ENCODE data around the gene MBD5. TPM values are rescaled to one million over a fixed set of nuclear protein-coding genes. Genes with fewer than 3 reads are reported as not detected.

The MBD5 gene
- total RNA-seq, 1 donor from 2014 or later, result 42.1 TPM

DNA sequence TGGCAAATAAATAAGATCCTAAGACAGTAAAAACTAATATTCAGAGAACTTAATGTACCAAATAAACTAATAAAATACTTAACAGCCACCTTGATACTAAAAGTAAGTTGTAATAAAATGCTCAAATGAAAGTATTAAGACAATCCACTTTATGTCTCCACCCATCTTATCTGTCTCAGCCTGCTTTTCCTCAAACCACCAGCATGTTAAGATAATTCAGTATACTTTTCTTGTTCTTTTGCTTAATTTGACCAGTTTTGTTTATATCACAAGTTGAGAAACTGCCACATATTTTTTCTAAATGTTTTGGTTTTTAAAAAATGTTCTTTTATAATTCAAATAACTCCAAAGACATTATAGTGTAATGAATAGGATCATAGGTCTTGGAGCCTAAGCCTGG lies 142.0 kb downstream of the MBD5 start:
- Histone ChIP-seq H3K36me3 (no peaks in the 10 kb centered on the region), H3K27ac (no peak overlapping the region), H3K4me3 (no peak overlapping the region), H3K4me1 (no peaks in the 10 kb centered on the region), H3K27me3 (no peaks in the 10 kb centered on the region), H3K9me3 (no peaks in the 10 kb centered on the region)
- ATAC-seq, result no peak
- DNase-seq, result no peak
- no peak for TF ChIP-seq CTCF (IDR thresholded peaks at IDR 0.05)
- intact Hi-C loops (cut with DNase I), result no loop called here

- no peak overlapping the region for H3K27ac ChIP-seq
- no peaks in the 10 kb centered on the region for H3K9me3 ChIP-seq
- intact Hi-C loops (cut with DNase I), result no loop called here
- TF ChIP-seq CTCF (IDR thresholded peaks at IDR 0.05), result no peak
- H3K4me1 ChIP-seq, result no peaks in the 10 kb centered on the region
- no peak overlapping the region for H3K4me3 ChIP-seq
- DNase-seq, result no peak
- ATAC-seq, result no peak
- H3K36me3 ChIP-seq, result no peaks in the 10 kb centered on the region
- H3K27me3 ChIP-seq, result no peaks in the 10 kb centered on the region
These were observed 145.1 kb downstream of the MBD5 start for GRCh38 chr2:148165975-148166374.

GRCh38 chr2:148167241-148167766 lies 146.4 kb downstream of the MBD5 start:
- Histone ChIP-seq H3K27ac (no peak overlapping the region), H3K36me3 (no peaks in the 10 kb centered on the region), H3K4me3 (no peak overlapping the region), H3K27me3 (no peaks in the 10 kb centered on the region), H3K9me3 (no peaks in the 10 kb centered on the region), H3K4me1 (no peaks in the 10 kb centered on the region)
- intact Hi-C loops (cut with DNase I), result no loop called here
- DNase-seq (no peak), ATAC-seq (no peak)
- TF ChIP-seq CTCF (IDR thresholded peaks at IDR 0.05), result no peak

GRCh38 chr2:148167855-148168254 lies 147.0 kb downstream of the MBD5 start:
- H3K9me3 ChIP-seq, result no peaks in the 10 kb centered on the region
- H3K27ac ChIP-seq, result no peak overlapping the region
- ATAC-seq (no peak), DNase-seq (no peak)
- no peak for TF ChIP-seq CTCF (IDR thresholded peaks at IDR 0.05)
- intact Hi-C loops (cut with DNase I), result no loop called here
- H3K36me3 ChIP-seq, result no peaks in the 10 kb centered on the region
- H3K27me3 ChIP-seq, result no peaks in the 10 kb centered on the region
- no peak overlapping the region for H3K4me3 ChIP-seq
- H3K4me1 ChIP-seq, result no peaks in the 10 kb centered on the region

DNA sequence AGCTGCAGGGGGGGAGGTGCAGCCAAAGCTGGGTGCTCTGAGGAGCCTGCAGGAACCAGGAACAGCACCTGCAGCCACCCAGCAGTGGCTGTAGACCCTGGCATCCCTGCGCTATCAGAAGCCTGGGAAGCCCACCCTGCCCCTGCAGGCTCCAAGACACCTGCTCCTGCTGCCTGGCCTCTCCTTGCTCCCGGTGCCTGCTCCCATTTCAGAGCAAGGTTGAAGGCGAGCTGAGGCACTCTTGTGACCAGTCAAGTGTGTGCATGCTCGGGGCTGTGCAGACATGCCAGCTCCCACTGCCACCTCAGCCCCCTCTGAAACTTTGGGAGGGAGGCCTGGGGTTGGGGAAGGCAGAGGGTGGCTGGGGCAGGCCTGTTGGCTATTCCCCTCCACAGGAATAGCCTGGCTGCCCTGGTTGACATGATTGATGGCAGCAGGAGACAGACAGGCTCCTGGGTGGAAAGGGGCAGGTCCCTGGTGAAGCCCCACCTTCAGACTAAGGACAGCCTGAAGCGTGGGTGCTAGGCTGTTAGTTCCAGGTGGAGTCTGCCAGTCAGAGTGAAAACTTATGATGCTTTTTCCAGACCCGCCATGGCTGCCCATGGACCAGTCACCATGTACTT lies 151.4 kb downstream of the MBD5 start:
- intact Hi-C loops (cut with DNase I), result no loop called here
- no peak for TF ChIP-seq CTCF (IDR thresholded peaks at IDR 0.05)
- peak; percentile 23 for ATAC-seq

DNA sequence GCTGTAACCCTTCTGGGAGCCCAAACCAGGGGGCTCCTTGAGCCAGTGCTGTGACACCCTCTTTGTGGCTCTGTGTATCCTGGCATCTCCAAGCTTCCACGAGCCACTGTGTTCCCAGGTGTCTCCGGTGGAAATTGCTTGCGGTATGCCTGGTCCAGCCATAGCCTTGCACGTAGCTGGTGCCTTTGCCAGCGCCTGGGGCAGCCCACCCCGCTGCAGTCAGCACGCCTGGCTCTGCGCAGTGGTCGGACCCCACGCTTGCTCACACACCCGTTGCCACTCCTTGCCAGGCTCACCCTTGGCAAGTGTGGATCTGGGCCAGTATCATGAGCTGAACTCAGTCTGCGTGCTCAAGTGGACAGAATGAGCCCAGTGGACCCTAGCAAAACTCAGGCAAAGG lies 152.3 kb downstream of the MBD5 start:
- DNase-seq (no peak), ATAC-seq (no peak)
- Histone ChIP-seq H3K9me3 (no peaks in the 10 kb centered on the region), H3K27me3 (no peaks in the 10 kb centered on the region), H3K4me1 (no peaks in the 10 kb centered on the region), H3K4me3 (no peak overlapping the region), H3K36me3 (no peaks in the 10 kb centered on the region), H3K27ac (no peak overlapping the region)
- intact Hi-C loops (cut with DNase I), result no loop called here
- TF ChIP-seq CTCF (IDR thresholded peaks at IDR 0.05), result no peak

More for the DNA sequence above, 151.4 kb downstream of the MBD5 start:
- Histone ChIP-seq H3K27ac (no peak overlapping the region), H3K4me1 (no peaks in the 10 kb centered on the region), H3K4me3 (no peak overlapping the region), H3K9me3 (no peaks in the 10 kb centered on the region), H3K27me3 (no peaks in the 10 kb centered on the region), H3K36me3 (no peaks in the 10 kb centered on the region)
- DNase-seq, result no peak

Measured in upper lobe of right lung (tissue), 1 donor.